Measurements from ENCODE around the gene ABCC2.
"Not testable (repeated sequence)": the region's sequence is repeated elsewhere in the genome, so short reads cannot be mapped to it uniquely, and the experiment has no call there.

Gene ABCC2

GRCh38 chr10:99854860-99855259 is 72.4 kb downstream of the ABCC2 start:
- H3K27ac ChIP-seq: no peak overlapping the region
- peak; percentile 56 for TF ChIP-seq CTCF (conservative IDR thresholded peaks at IDR 0.05)

GRCh38 chr10:99855479-99856071 is 73.1 kb downstream of the ABCC2 start:
- no peak for TF ChIP-seq CTCF (conservative IDR thresholded peaks at IDR 0.05)
- H3K27ac ChIP-seq: no peak overlapping the region

GRCh38 chr10:99858849-99859248 is 76.4 kb downstream of the ABCC2 start:
- TF ChIP-seq CTCF (conservative IDR thresholded peaks at IDR 0.05): no peak
- H3K27ac ChIP-seq: no peak overlapping the region

GRCh38 chr10:99859585-99859984 is 77.1 kb downstream of the ABCC2 start:
- no peak overlapping the region for H3K27ac ChIP-seq
- no peak; the same call in 1 of the 2 replicates for TF ChIP-seq CTCF (conservative IDR thresholded peaks at IDR 0.05)

- no peak for TF ChIP-seq CTCF (conservative IDR thresholded peaks at IDR 0.05)
- no peak overlapping the region for H3K27ac ChIP-seq
Observed at GRCh38 chr10:99860466-99860865, 78.0 kb downstream of the ABCC2 start.

GRCh38 chr10:99863535-99864240 is 81.2 kb downstream of the ABCC2 start:
- not testable (repeated sequence) for H3K27ac ChIP-seq

- not testable (repeated sequence) for H3K27ac ChIP-seq
Observed at GRCh38 chr10:99867250-99867649, 84.8 kb downstream of the ABCC2 start.

GRCh38 chr10:99869581-99870122 is 87.2 kb downstream of the ABCC2 start:
- no peak overlapping the region for H3K27ac ChIP-seq
- TF ChIP-seq CTCF (conservative IDR thresholded peaks at IDR 0.05): no peak

All from VCaP (cell line).